HEK293T (cell line): ENCODE data around the gene TRIM66.

Experiments
- HDGF ChIP-seq: fragments of 450-650 bp; IDR thresholded peaks from 2 replicates; pipeline ENCODE4 v1.6.1; 2017; ENCODE audit warnings: antibody characterized with exemption, borderline replicate concordance
- SUZ12 ChIP-seq: fragments of 450-650 bp; IDR thresholded peaks from 2 replicates; pipeline ENCODE4 v1.6.1; 2016; ENCODE audit warnings: mild to moderate bottlenecking
- TARDBP ChIP-seq: fragments of 450-650 bp; IDR thresholded peaks from 2 replicates; pipeline ENCODE4 v1.6.1; 2016

- TF ChIP-seq HDGF (no peak), TARDBP (no peak), SUZ12 (no peak)
These were observed 37.9 kb upstream of the TRIM66 start for GRCh38 chr11:8720352-8720751.
